Astrocyte (in vitro differentiated cells and primary cell): ENCODE measurements around the gene MOXD1. TPM values are rescaled to one million over a fixed set of nuclear protein-coding genes. Genes with fewer than 3 reads are reported as not detected.

Experiments
- DNase-seq: peaks from one replicate; pipeline ENCODE4 v3.0.0-alpha.2; 2010; ENCODE audit warnings: low read depth
- FAIRE-seq: peaks from 2 replicates; lab custom pipeline; 2011; peaks lifted over from hg19 to GRCh38; lab: Jason Lieb, UNC
- H2AFZ ChIP-seq: 2 replicates; pipeline ENCODE4 v1.6.0; 2012; ENCODE audit warnings: low read depth, low read length, inconsistent platforms
- H3K27ac ChIP-seq: 2 replicates; pipeline ENCODE4 v1.5.1; 2011; ENCODE audit warnings: low read depth, low read length, inconsistent platforms
- H3K27me3 ChIP-seq: 2 replicates; pipeline ENCODE4 v1.6.0; 2011; ENCODE audit warnings: low read length, inconsistent platforms; ENCODE audit not compliant: insufficient read depth
- H3K36me3 ChIP-seq: 2 replicates; pipeline ENCODE4 v1.5.1; 2011; ENCODE audit warnings: low read length, inconsistent platforms; ENCODE audit not compliant: insufficient read depth
- H3K4me1 ChIP-seq: 2 replicates; pipeline ENCODE4 v1.5.1; 2011; ENCODE audit warnings: low read length, inconsistent platforms; ENCODE audit not compliant: insufficient read depth
- H3K4me2 ChIP-seq: 2 replicates; pipeline ENCODE4 v1.6.0; 2012; ENCODE audit warnings: low read length, inconsistent platforms
- H3K4me3 ChIP-seq: 2 replicates; pipeline ENCODE4 v1.5.1; 2011; ENCODE audit warnings: low read depth, mild to moderate bottlenecking, low read length, inconsistent platforms; ENCODE audit not compliant: insufficient read depth
- H3K79me2 ChIP-seq: 2 replicates; pipeline ENCODE4 v1.6.0; 2012; ENCODE audit warnings: mild to moderate bottlenecking, low read length, inconsistent platforms; ENCODE audit not compliant: insufficient read depth
- H3K9ac ChIP-seq: 2 replicates; pipeline ENCODE4 v1.6.0; 2012; ENCODE audit warnings: mild to moderate bottlenecking, low read length, inconsistent platforms
- H3K9me3 ChIP-seq: 2 replicates; pipeline ENCODE4 v1.5.1; 2012; ENCODE audit warnings: low read depth, mild to moderate bottlenecking, low read length, inconsistent platforms; ENCODE audit not compliant: insufficient read depth
- H4K20me1 ChIP-seq: 2 replicates; pipeline ENCODE4 v1.6.0; 2012; ENCODE audit warnings: low read length, inconsistent platforms; ENCODE audit not compliant: insufficient read depth
- H3K27ac Mint-ChIP-seq: one replicate; pipeline ENCODE4 v1.8.0; 2021; ENCODE audit warnings: mild to moderate bottlenecking, mixed read lengths; ENCODE audit not compliant: unreplicated experiment
- H3K27me3 Mint-ChIP-seq: one replicate; pipeline ENCODE4 v1.8.0; 2021; ENCODE audit warnings: low read depth, mixed read lengths; ENCODE audit not compliant: unreplicated experiment
- H3K36me3 Mint-ChIP-seq: one replicate; pipeline ENCODE4 v1.8.0; 2021; ENCODE audit warnings: low read depth, mixed read lengths; ENCODE audit not compliant: unreplicated experiment
- H3K4me1 Mint-ChIP-seq: one replicate; pipeline ENCODE4 v1.8.0; 2021; ENCODE audit warnings: low read depth, mixed read lengths; ENCODE audit not compliant: unreplicated experiment
- H3K4me3 Mint-ChIP-seq: one replicate; pipeline ENCODE4 v1.8.0; 2021; ENCODE audit warnings: mild to moderate bottlenecking, moderate library complexity, mixed read lengths; ENCODE audit not compliant: unreplicated experiment
- H3K9me3 Mint-ChIP-seq: one replicate; pipeline ENCODE4 v1.8.0; 2021; ENCODE audit warnings: mild to moderate bottlenecking, mixed read lengths; ENCODE audit not compliant: unreplicated experiment
- CTCF ChIP-seq: IDR thresholded peaks from 2 replicates; pipeline ENCODE4 v1.5.1; 2011; ENCODE audit warnings: low read depth, mild to moderate bottlenecking, inconsistent platforms, low read length, moderate library complexity; ENCODE audit not compliant: insufficient read depth
- EZH2 ChIP-seq: IDR thresholded peaks from 2 replicates; pipeline ENCODE4 v1.6.1; 2012; ENCODE audit warnings: mild to moderate bottlenecking, low read length, inconsistent platforms; ENCODE audit not compliant: insufficient read depth
- total RNA-seq: library from RNA; stranded (reverse); gene quantifications from 2 replicates; pipeline ENCODE4 v1.2.1, GENCODE V29; 2021

Gene MOXD1
- total RNA-seq, 1 donor from 2014 or later: 3.5 TPM

DNA sequence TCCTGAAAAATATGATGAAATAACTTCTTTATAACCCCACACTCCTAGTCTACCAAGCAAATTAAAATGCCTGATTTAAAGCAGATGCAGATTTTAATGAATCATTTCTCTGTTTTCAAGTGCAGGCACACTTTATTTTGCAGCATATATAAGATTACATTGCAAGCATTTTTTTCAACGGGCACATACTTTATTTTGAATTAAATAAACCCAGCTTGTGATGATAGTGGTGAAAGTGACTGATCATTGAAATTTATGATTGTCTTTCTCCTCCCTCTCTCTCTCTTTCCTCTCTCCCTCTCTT, 12.2 kb upstream of the MOXD1 start:
- Histone ChIP-seq H3K36me3 (no peaks in the 10 kb centered on the region), H3K27ac (no peak overlapping the region), H3K4me3 (no peak overlapping the region), H3K79me2 (no peaks in the 10 kb centered on the region), H4K20me1 (no peaks in the 10 kb centered on the region), H3K4me1 (no peaks in the 10 kb centered on the region), H3K27me3 (no peaks in the 10 kb centered on the region), H2AFZ (no peak overlapping the region), H3K9ac (no peak overlapping the region), H3K4me2 (no peak overlapping the region), H3K9me3 (peaks cover 3% of the 10 kb centered on the region)
- Mint-ChIP-seq H3K36me3 (no peaks in the 10 kb centered on the region), H3K4me3 (no peak overlapping the region), H3K27me3 (no peaks in the 10 kb centered on the region), H3K27ac (no peak overlapping the region), H3K9me3 (no peaks in the 10 kb centered on the region), H3K4me1 (peaks cover 11% of the 10 kb centered on the region)
- TF ChIP-seq CTCF: no peak
- TF ChIP-seq EZH2: no peak
- DNase-seq: no peak
- no peak for FAIRE-seq

DNA sequence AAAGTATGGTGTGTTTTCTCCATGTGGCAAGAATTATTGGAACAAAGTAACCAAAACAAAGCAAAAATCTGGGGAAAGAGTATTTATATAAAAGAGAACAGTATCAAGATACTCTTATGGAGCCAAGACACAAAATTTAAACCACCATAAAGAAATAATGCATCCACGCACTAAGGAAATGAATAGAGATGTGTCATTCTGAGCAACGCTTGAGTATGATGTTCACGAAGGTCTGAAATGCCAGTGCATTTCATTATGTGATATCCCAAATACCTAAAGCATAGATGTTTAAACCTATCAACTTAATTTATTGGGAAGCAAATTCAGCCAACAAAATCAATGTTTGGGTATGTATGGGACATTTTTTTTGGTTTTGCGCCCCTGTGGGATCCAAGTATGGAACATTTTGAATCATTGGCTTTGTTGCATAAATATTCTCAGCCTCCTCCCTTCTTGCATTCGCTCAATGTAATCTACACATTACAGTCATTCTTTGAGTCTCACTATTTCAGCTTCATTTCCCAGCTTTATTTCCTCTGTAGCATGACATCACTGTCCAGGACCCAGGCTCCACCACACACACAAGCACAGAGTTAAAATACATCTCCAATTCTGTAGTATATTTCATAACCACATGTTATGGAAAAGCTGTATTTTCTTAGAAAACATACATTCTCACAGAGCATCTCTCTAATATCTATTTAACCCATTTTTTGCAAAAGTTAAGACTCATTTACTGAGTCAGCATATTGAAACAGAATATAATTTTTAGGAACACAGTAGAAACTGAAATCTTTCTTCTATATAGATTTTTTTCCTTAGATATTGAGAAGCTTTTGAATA, 11.6 kb upstream of the MOXD1 start:
- H3K4me1 ChIP-seq: no peaks in the 10 kb centered on the region
- no peaks in the 10 kb centered on the region for H3K36me3 ChIP-seq
- peaks cover 11% of the 10 kb centered on the region for H3K4me1 Mint-ChIP-seq
- no peak overlapping the region for H3K4me3 Mint-ChIP-seq
- H2AFZ ChIP-seq: no peak overlapping the region
- no peak overlapping the region for H3K4me2 ChIP-seq
- peak; percentile 55 for FAIRE-seq
- H3K9me3 ChIP-seq: peaks cover 3% of the 10 kb centered on the region
- DNase-seq: no peak
- H3K36me3 Mint-ChIP-seq: no peaks in the 10 kb centered on the region
- no peak overlapping the region for H3K27ac ChIP-seq
- H3K9me3 Mint-ChIP-seq: no peaks in the 10 kb centered on the region
- no peak overlapping the region for H3K9ac ChIP-seq
- H3K27me3 ChIP-seq: no peaks in the 10 kb centered on the region
- H3K27ac Mint-ChIP-seq: no peak overlapping the region
- no peak overlapping the region for H3K4me3 ChIP-seq
- no peaks in the 10 kb centered on the region for H4K20me1 ChIP-seq
- no peak for TF ChIP-seq CTCF
- no peak for TF ChIP-seq EZH2
- H3K79me2 ChIP-seq: no peaks in the 10 kb centered on the region
- no peaks in the 10 kb centered on the region for H3K27me3 Mint-ChIP-seq

DNA sequence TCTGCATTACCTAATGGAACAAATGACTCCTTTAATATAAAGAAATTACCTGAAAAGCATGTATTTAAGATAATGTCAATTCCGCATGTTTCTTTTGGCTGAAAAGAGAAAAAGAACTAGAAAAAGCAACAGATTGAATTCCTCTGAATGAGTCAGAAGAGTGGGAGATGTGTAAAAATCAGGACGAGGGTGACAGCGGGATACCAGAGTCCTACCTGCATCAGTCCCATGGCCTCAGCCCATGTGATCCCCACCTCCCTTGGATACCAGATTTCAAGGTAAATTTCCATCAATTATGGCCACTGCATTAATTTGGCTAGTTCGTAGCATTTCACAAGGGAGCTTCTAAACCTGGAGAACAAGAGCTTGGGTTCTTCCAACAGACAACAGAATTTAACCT, 10.0 kb upstream of the MOXD1 start:
- no peaks in the 10 kb centered on the region for H4K20me1 ChIP-seq
- H3K27ac ChIP-seq: no peak overlapping the region
- no peaks in the 10 kb centered on the region for H3K79me2 ChIP-seq
- FAIRE-seq (no peak), DNase-seq (no peak)
- no peaks in the 10 kb centered on the region for H3K27me3 ChIP-seq
- H3K9me3 ChIP-seq: peaks cover 3% of the 10 kb centered on the region
- Mint-ChIP-seq H3K9me3 (no peaks in the 10 kb centered on the region), H3K4me1 (peaks cover 12% of the 10 kb centered on the region), H3K27me3 (no peaks in the 10 kb centered on the region), H3K27ac (no peak overlapping the region), H3K4me3 (no peak overlapping the region), H3K36me3 (no peaks in the 10 kb centered on the region)
- TF ChIP-seq CTCF (no peak), EZH2 (no peak)
- no peak overlapping the region for H3K9ac ChIP-seq
- no peak overlapping the region for H3K4me3 ChIP-seq
- H3K36me3 ChIP-seq: no peaks in the 10 kb centered on the region
- H3K4me2 ChIP-seq: no peak overlapping the region
- H2AFZ ChIP-seq: no peak overlapping the region
- no peaks in the 10 kb centered on the region for H3K4me1 ChIP-seq
